ENCODE measurements around the gene CEP120.

GRCh38 chr5:123472150-123472924 is 49.1 kb upstream of the CEP120 start:
- TF ChIP-seq CTCF (conservative IDR thresholded peaks at IDR 0.05; ENCODE audit: low read length) (no peak), EZH2phosphoT487 (IDR thresholded peaks at IDR 0.05; ENCODE audit: borderline replicate concordance) (no peak)
